Measurements from ENCODE around the gene ADAM22.

Gene ADAM22

DNA sequence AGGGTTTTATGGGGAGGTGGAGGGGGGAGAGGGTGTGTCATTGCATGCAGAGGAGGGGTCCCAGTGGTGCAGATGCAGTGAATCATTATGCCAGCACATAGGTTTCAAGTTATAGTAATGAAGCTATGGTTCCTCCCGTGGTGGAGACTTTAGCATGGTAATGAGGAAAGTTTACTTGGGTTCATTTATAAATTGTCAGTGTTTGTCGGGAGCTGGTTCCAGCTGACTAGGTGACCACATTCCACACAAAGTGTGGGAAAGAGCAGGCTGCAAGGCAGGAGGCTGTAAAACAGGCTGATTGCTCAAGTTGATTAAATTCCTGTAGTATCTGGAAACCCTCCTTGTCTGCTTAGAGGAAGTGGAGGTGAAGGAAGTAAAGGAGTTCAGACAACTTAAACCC is 206.9 kb downstream of the ADAM22 start:
- Histone ChIP-seq H3K36me3 (ENCODE audit: control insufficient read depth, low read length) (no peaks in the 10 kb centered on the region), H4K20me1 (ENCODE audit: control insufficient read depth, insufficient read depth, low read depth, low read length) (no peaks in the 10 kb centered on the region), H3K27ac (ENCODE audit: low read depth, low read length) (no peak overlapping the region), H3K79me2 (ENCODE audit: control insufficient read depth, low read length) (no peaks in the 10 kb centered on the region), H3K4me1 (ENCODE audit: control insufficient read depth, low read length) (no peaks in the 10 kb centered on the region), H3K4me2 (ENCODE audit: low read length) (no peak overlapping the region), H3F3A (ENCODE audit: control insufficient read depth, insufficient read depth) (no peaks in the 10 kb centered on the region), H3K9me3 (ENCODE audit: control insufficient read depth, insufficient read depth, low read length) (no peaks in the 10 kb centered on the region), H3K4me3 (ENCODE audit: low read length) (no peak overlapping the region), H3K9me2 (replicated peaks; ENCODE audit: control insufficient read depth, low read length) (no peaks in the 10 kb centered on the region), H3K27me3 (ENCODE audit: control insufficient read depth, low read length) (no peaks in the 10 kb centered on the region)
- no peak for TF ChIP-seq EZH2phosphoT487 (IDR thresholded peaks at IDR 0.05; ENCODE audit: borderline replicate concordance, low read length)

DNA sequence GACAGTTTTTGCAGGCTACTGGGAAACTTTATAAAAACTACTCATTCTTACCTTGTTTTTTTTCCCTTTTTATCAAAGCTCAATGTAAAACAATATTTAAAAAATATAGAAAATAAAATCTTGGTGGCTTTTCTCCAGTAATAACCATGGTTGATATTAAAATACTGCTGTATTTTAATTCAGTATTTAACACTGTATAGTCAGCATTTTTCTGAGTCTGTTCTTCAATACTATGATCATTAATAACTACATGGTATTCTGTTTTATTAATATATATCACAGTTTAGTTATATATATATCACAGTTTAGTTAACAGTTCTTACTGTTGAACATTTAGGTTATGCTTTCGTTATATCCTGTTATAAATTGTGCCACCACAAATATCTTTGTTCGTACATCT is 207.4 kb downstream of the ADAM22 start:
- H3K4me1 ChIP-seq (ENCODE audit: control insufficient read depth, low read length), result no peaks in the 10 kb centered on the region
- H3K27ac ChIP-seq (ENCODE audit: low read depth, low read length), result no peak overlapping the region
- H3K9me2 ChIP-seq (replicated peaks; ENCODE audit: control insufficient read depth, low read length), result no peaks in the 10 kb centered on the region
- TF ChIP-seq EZH2phosphoT487 (IDR thresholded peaks at IDR 0.05; ENCODE audit: borderline replicate concordance, low read length), result no peak
- TF ChIP-seq, protein P1, sequence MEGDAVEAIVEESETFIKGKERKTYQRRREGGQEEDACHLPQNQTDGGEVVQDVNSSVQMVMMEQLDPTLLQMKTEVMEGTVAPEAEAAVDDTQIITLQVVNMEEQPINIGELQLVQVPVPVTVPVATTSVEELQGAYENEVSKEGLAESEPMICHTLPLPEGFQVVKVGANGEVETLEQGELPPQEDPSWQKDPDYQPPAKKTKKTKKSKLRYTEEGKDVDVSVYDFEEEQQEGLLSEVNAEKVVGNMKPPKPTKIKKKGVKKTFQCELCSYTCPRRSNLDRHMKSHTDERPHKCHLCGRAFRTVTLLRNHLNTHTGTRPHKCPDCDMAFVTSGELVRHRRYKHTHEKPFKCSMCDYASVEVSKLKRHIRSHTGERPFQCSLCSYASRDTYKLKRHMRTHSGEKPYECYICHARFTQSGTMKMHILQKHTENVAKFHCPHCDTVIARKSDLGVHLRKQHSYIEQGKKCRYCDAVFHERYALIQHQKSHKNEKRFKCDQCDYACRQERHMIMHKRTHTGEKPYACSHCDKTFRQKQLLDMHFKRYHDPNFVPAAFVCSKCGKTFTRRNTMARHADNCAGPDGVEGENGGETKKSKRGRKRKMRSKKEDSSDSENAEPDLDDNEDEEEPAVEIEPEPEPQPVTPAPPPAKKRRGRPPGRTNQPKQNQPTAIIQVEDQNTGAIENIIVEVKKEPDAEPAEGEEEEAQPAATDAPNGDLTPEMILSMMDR (IDR thresholded peaks at IDR 0.05; ENCODE audit: low read depth, low read length, poor library complexity, severe bottlenecking), result no peak
- no peaks in the 10 kb centered on the region for H3F3A ChIP-seq (ENCODE audit: control insufficient read depth, insufficient read depth)
- H3K4me3 ChIP-seq (ENCODE audit: low read length), result no peak overlapping the region
- H3K4me2 ChIP-seq (ENCODE audit: low read length), result no peak overlapping the region
- H3K9me3 ChIP-seq (ENCODE audit: control insufficient read depth, insufficient read depth, low read length), result no peaks in the 10 kb centered on the region
- H3K79me2 ChIP-seq (ENCODE audit: control insufficient read depth, low read length), result no peaks in the 10 kb centered on the region
- no peaks in the 10 kb centered on the region for H3K27me3 ChIP-seq (ENCODE audit: control insufficient read depth, low read length)
- H4K20me1 ChIP-seq (ENCODE audit: control insufficient read depth, insufficient read depth, low read depth, low read length), result no peaks in the 10 kb centered on the region
- no peaks in the 10 kb centered on the region for H3K36me3 ChIP-seq (ENCODE audit: control insufficient read depth, low read length)

DNA sequence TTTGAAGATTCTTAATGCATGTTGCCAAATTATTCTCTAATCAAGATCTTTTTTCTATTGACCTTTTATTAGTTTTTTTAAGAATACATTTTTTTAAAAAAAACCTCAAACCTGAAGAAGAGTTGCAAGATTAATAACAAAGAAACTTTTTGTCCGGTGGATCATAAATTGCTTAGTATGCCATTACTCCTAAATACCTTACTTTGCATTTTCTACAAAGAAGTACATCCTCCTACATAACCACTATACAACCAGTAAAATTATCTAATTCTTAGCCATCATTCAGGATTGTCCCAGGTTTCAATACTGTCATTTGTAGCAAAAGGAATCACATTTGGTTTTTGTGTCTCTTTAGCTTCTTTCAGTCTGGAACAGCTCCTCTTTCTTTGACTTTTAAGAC is 207.9 kb downstream of the ADAM22 start:
- no peak for TF ChIP-seq EZH2phosphoT487 (IDR thresholded peaks at IDR 0.05; ENCODE audit: borderline replicate concordance, low read length)
- TF ChIP-seq, protein P1 (IDR thresholded peaks at IDR 0.05; ENCODE audit: low read depth, low read length, poor library complexity, severe bottlenecking), result no peak
- H3K79me2 ChIP-seq (ENCODE audit: control insufficient read depth, low read length), result no peaks in the 10 kb centered on the region

DNA sequence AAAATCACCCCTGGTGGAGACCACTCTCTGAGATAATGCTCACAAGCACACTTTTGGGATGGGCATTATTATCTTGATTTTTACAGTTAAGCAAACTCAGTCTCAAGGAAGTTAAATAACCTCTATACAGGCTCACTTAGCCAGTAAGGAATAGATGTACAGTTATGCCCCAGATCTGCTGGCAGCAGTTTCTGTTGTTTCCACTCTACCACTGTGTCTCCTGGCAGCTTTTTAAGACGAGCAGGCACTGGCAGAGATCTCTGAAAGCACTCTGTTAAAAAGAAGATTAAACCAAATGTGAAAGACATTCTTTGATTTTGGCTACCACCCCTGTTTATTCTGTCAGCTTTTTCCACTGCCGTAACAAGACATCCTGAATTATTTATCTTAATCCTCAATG is 212.6 kb downstream of the ADAM22 start:
- Histone ChIP-seq H3K27ac (ENCODE audit: low read depth, low read length) (no peak overlapping the region), H3K4me3 (ENCODE audit: low read length) (no peak overlapping the region), H3K4me2 (ENCODE audit: low read length) (no peak overlapping the region), H4K20me1 (ENCODE audit: control insufficient read depth, insufficient read depth, low read depth, low read length) (no peaks in the 10 kb centered on the region), H3K27me3 (ENCODE audit: control insufficient read depth, low read length) (no peaks in the 10 kb centered on the region), H3K79me2 (ENCODE audit: control insufficient read depth, low read length) (no peaks in the 10 kb centered on the region), H3K9me3 (ENCODE audit: control insufficient read depth, insufficient read depth, low read length) (no peaks in the 10 kb centered on the region), H3F3A (ENCODE audit: control insufficient read depth, insufficient read depth) (no peaks in the 10 kb centered on the region), H3K4me1 (ENCODE audit: control insufficient read depth, low read length) (no peaks in the 10 kb centered on the region), H3K36me3 (ENCODE audit: control insufficient read depth, low read length) (no peaks in the 10 kb centered on the region), H3K9me2 (replicated peaks; ENCODE audit: control insufficient read depth, low read length) (no peaks in the 10 kb centered on the region)
- TF ChIP-seq, protein P1 (IDR thresholded peaks at IDR 0.05; ENCODE audit: low read depth, low read length, poor library complexity, severe bottlenecking), result no peak
- no peak for TF ChIP-seq EZH2phosphoT487 (IDR thresholded peaks at IDR 0.05; ENCODE audit: borderline replicate concordance, low read length)

More for the DNA sequence above, 207.9 kb downstream of the ADAM22 start:
- H3K27me3 ChIP-seq (ENCODE audit: control insufficient read depth, low read length), result no peaks in the 10 kb centered on the region
- no peaks in the 10 kb centered on the region for H3F3A ChIP-seq (ENCODE audit: control insufficient read depth, insufficient read depth)
- no peaks in the 10 kb centered on the region for H3K9me3 ChIP-seq (ENCODE audit: control insufficient read depth, insufficient read depth, low read length)
- H3K9me2 ChIP-seq (replicated peaks; ENCODE audit: control insufficient read depth, low read length), result no peaks in the 10 kb centered on the region
- H4K20me1 ChIP-seq (ENCODE audit: control insufficient read depth, insufficient read depth, low read depth, low read length), result no peaks in the 10 kb centered on the region
- H3K4me1 ChIP-seq (ENCODE audit: control insufficient read depth, low read length), result no peaks in the 10 kb centered on the region
- H3K27ac ChIP-seq (ENCODE audit: low read depth, low read length), result no peak overlapping the region
- no peak overlapping the region for H3K4me3 ChIP-seq (ENCODE audit: low read length)
- H3K4me2 ChIP-seq (ENCODE audit: low read length), result no peak overlapping the region
- no peaks in the 10 kb centered on the region for H3K36me3 ChIP-seq (ENCODE audit: control insufficient read depth, low read length)

Data from DOHH2 (cell line).